Suprapubic skin (tissue), 4 donors: ENCODE results near the gene SAA4. TPM values are rescaled to one million over a fixed set of nuclear protein-coding genes. Genes with fewer than 3 reads are reported as not detected.

Source experiments
- DNase-seq, 2 donors: peaks; one replicate each; pipeline ENCODE4 v3.0.0-alpha.2; 2019; ENCODE audit warnings: low spot score in 2 of 2
- H3K27ac ChIP-seq: fragments of 200-600 bp; sonication (generic); one replicate; pipeline ENCODE4 v1.5.1; 2019
- H3K27me3 ChIP-seq: fragments of 200-600 bp; sonication (generic); one replicate; pipeline ENCODE4 v1.5.1; 2019
- H3K36me3 ChIP-seq: fragments of 200-600 bp; sonication (generic); one replicate; pipeline ENCODE4 v1.5.1; 2019
- H3K4me1 ChIP-seq: fragments of 200-600 bp; sonication (generic); one replicate; pipeline ENCODE4 v1.5.1; 2019
- H3K4me3 ChIP-seq: fragments of 200-600 bp; sonication (generic); one replicate; pipeline ENCODE4 v1.5.1; 2019; ENCODE audit warnings: mild to moderate bottlenecking
- H3K9me3 ChIP-seq: fragments of 200-600 bp; sonication (generic); one replicate; pipeline ENCODE4 v1.5.1; 2019
- EP300 ChIP-seq: sonication (generic); formaldehyde crosslinking; IDR thresholded peaks from one replicate; pipeline ENCODE4 v1.6.1; 2017; ENCODE audit warnings: antibody characterized with exemption
- POLR2A ChIP-seq, 2 donors: fragments of 450-650 bp; IDR thresholded peaks; one replicate each; pipeline ENCODE4 v1.6.1; 2017; ENCODE audit warnings: antibody characterized with exemption in 2 of 2, mild to moderate bottlenecking in 2 of 2, moderate library complexity in 2 of 2
- POLR2AphosphoS5 ChIP-seq, 3 donors: sonication (generic); formaldehyde crosslinking; IDR thresholded peaks; one replicate each; pipeline ENCODE4 v1.6.1; 2017; ENCODE audit warnings: antibody characterized with exemption in 3 of 3
- WGBS: methylation state at CpG from one replicate; pipeline ENCODE4 v1.1.5; 2018; 5-methylcytosine and 5-hydroxymethylcytosine counted together
- total RNA-seq, 4 donors: library from RNA; depleted of rRNA; stranded (reverse); fragments of >200 nt; gene quantifications; one replicate each; pipeline ENCODE4 v1.1.0, GENCODE V29; 2016
- TF ChIP-seq, protein P1 (sequence below), 2 donors: fragments of 200-600 bp in 1 of 2; fragments of 450-650 bp in 1 of 2; sonication (generic) in 1 of 2; IDR thresholded peaks; one replicate each; pipeline ENCODE4 v1.5.1; 2016 to 2019; ENCODE audit warnings: antibody characterized with exemption in 2 of 2, mild to moderate bottlenecking in 1 of 2, moderate library complexity in 1 of 2

The SAA4 gene
- total RNA-seq, 4 donors from 2014 or later: 5.1 TPM; not detected in 3

DNA sequence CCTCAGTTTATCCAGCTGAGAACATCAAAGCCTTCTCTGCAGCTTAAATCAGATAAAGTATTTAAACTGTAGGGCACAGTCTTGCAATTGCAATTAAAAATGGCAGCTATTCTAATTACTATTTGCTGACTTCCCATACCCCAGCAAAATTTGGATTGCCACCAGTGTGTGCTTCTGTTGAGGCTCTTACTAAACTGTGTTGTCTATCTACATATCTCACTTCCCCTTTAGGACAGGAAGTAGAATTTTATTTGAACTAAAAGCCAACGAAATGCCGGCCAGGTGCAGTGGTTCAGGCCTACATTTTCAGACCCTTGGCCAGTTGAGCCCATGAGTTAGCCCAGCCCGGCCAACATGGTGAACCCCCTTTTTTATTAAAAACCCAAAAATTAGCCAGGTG lies 7.1 kb downstream of the SAA4 start:
- no peaks in the 10 kb centered on the region for H3K36me3 ChIP-seq
- 92% methylated on average over 3 of the region's 3 CpGs for WGBS
- no peaks in the 10 kb centered on the region for H3K27me3 ChIP-seq
- TF ChIP-seq POLR2AphosphoS5 (IDR thresholded peaks at IDR 0.05) (no peak), EP300 (no peak), POLR2A (IDR thresholded peaks at IDR 0.05) (no peak)
- TF ChIP-seq, protein P1, sequence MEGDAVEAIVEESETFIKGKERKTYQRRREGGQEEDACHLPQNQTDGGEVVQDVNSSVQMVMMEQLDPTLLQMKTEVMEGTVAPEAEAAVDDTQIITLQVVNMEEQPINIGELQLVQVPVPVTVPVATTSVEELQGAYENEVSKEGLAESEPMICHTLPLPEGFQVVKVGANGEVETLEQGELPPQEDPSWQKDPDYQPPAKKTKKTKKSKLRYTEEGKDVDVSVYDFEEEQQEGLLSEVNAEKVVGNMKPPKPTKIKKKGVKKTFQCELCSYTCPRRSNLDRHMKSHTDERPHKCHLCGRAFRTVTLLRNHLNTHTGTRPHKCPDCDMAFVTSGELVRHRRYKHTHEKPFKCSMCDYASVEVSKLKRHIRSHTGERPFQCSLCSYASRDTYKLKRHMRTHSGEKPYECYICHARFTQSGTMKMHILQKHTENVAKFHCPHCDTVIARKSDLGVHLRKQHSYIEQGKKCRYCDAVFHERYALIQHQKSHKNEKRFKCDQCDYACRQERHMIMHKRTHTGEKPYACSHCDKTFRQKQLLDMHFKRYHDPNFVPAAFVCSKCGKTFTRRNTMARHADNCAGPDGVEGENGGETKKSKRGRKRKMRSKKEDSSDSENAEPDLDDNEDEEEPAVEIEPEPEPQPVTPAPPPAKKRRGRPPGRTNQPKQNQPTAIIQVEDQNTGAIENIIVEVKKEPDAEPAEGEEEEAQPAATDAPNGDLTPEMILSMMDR (IDR thresholded peaks at IDR 0.05): no peak
- no peaks in the 10 kb centered on the region for H3K9me3 ChIP-seq
- no peak for DNase-seq
- no peak overlapping the region for H3K27ac ChIP-seq
- no peaks in the 10 kb centered on the region for H3K4me1 ChIP-seq
- H3K4me3 ChIP-seq: no peak overlapping the region

DNA sequence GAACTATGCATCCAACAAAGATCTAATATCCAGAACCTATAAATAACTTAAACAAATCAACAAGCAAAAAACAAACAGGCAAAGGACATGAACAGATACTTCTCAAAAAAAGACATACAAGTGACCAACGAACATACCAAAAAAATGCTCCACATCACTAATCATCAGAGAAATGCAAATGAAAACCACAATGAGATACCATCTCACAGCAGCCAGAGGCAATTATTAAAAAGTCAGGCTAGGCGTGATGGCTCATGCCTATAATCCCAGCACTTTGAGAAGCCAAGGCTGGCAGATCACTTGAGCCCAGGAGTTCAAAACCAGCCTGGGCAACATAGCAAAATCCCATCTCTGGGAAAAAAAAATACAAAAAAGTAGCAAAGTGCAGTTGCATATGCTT lies 10.7 kb downstream of the SAA4 start:
- 36% methylated on average over 2 of the region's 2 CpGs for WGBS
- Histone ChIP-seq H3K9me3 (no peaks in the 10 kb centered on the region), H3K4me3 (no peak overlapping the region), H3K27me3 (no peaks in the 10 kb centered on the region), H3K4me1 (no peaks in the 10 kb centered on the region), H3K36me3 (no peaks in the 10 kb centered on the region), H3K27ac (no peak overlapping the region)
- TF ChIP-seq, protein P1 (IDR thresholded peaks at IDR 0.05): no peak
- TF ChIP-seq EP300 (no peak), POLR2A (IDR thresholded peaks at IDR 0.05) (no peak), POLR2AphosphoS5 (IDR thresholded peaks at IDR 0.05) (no peak)
- DNase-seq: no peak

DNA sequence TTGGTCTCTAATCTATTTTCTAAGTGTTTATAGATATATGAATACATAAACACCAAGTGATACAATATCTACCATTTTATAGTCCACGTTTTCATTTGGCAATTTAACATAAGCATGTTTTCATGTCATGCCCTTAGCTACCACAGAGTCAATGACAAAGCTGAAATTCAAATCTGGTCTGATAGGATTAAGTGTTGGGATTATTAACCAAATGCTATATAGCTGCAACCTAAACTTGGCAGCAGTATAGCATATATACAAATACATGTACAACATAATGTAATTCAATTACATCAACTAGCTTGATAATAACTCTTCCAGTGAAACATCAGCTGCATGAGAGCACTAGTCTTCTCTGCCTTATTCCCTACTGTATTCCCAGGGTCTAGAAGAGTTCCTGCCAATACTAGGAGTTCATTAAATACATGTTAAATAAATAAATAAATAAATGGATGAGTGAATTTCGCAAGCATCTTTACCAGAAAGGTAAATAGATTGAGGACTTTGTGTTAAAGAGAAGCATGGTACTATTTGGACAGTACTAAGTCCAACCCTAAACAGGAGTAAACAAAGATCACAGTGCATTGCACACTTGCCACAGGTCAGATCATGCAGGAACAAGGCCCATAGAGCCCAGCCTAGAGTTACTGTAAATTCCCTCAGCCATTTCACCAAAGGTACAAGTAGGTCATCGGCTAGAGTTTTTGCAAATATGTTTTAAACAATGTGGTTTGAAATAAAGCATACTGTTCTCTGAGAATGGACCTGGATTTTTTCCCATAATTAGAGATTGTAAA lies 12.8 kb downstream of the SAA4 start:
- WGBS: 67% methylated on average over 3 of the region's 3 CpGs

DNA sequence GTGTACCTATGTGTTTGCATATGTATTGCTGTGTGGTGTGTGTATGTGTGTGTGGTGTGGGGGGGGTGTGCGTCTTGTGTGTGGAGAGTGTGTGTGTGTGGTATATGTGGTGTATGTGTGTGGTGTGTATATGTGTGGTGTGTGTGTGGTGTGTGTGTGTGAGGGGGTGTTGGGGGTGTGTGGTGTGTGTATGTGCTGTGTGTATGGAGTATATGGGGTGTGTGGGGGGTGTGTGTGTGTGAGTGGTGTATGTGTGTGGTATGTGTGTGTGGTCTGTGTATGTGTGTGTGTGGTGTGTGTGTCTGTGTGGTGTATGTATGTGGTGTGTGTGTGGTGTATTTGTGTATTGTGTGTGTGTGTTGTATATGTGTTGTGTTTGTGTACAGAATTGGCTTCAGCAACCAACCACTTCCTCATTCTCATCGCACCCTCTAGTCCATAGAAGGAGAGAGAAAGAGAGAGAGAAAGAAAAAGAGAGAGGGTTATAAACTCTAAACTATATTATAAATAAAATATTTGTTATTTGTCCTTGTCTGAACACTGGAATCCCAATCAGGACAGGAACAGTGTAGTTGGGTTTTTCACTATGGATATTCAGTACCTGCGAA lies 13.7 kb downstream of the SAA4 start:
- Histone ChIP-seq H3K27ac (no peak overlapping the region), H3K27me3 (no peaks in the 10 kb centered on the region), H3K4me3 (no peak overlapping the region), H3K4me1 (no peaks in the 10 kb centered on the region), H3K9me3 (no peaks in the 10 kb centered on the region), H3K36me3 (no peaks in the 10 kb centered on the region)
- 88% methylated on average over 3 of the region's 3 CpGs for WGBS
- DNase-seq: no peak
- TF ChIP-seq, protein P1 (IDR thresholded peaks at IDR 0.05): no peak
- TF ChIP-seq POLR2A (IDR thresholded peaks at IDR 0.05) (no peak), EP300 (no peak), POLR2AphosphoS5 (IDR thresholded peaks at IDR 0.05) (no peak)

More for the DNA sequence above, 12.8 kb downstream of the SAA4 start:
- Histone ChIP-seq H3K4me1 (no peaks in the 10 kb centered on the region), H3K4me3 (no peak overlapping the region), H3K9me3 (no peaks in the 10 kb centered on the region), H3K36me3 (no peaks in the 10 kb centered on the region), H3K27me3 (no peaks in the 10 kb centered on the region), H3K27ac (no peak overlapping the region)
- TF ChIP-seq POLR2A (IDR thresholded peaks at IDR 0.05) (no peak), POLR2AphosphoS5 (IDR thresholded peaks at IDR 0.05) (no peak), EP300 (no peak)
- TF ChIP-seq, protein P1 (IDR thresholded peaks at IDR 0.05): no peak
- no peak for DNase-seq

DNA sequence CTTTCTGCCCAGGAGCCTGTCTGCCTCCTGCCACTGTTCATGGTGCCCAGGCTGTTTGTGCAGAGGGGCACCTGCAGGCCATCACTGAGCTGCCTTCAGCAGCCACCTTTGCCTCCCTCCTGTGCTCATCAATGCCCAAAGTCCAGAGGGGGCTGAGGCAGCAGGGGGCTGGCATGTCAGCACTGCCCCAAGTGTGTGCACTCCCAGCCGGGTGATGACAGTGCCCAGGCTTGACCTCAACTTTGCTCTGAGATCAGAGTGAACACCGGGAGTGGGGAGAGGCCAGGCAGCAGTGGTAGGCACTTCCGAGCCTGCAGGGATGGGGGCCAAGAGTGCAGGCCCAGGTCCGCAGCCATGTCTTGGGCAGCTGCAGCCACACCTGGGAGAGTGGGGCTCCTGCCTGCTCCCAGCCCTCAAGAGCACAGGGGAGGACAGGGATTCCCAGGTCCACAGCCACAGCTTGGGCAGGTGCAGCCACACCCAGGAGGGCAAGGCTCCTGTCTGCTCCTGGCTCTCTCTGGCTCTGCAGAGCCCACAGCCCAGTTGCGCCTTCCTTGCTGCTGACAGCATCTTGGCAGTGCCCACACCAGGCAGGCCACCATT lies 15.2 kb downstream of the SAA4 start:
- TF ChIP-seq POLR2A (IDR thresholded peaks at IDR 0.05) (no peak), EP300 (no peak), POLR2AphosphoS5 (IDR thresholded peaks at IDR 0.05) (no peak)
- TF ChIP-seq, protein P1 (IDR thresholded peaks at IDR 0.05): no peak
- WGBS: 86% methylated on average over 1 of the region's 5 CpGs
- Histone ChIP-seq H3K36me3 (no peaks in the 10 kb centered on the region), H3K9me3 (no peaks in the 10 kb centered on the region), H3K4me1 (no peaks in the 10 kb centered on the region), H3K27me3 (no peaks in the 10 kb centered on the region), H3K4me3 (no peak overlapping the region), H3K27ac (no peak overlapping the region)
- DNase-seq: no peak
